ENCODE results near the gene ADAMTSL3. TPM values are rescaled to one million over a fixed set of nuclear protein-coding genes. Genes with fewer than 3 reads are reported as not detected.

ADAMTSL3 gene
- polyA plus RNA-seq, 1 experiment = not detected

GRCh38 chr15:83650831-83651230 lies 3.1 kb upstream of the ADAMTSL3 start:
- ChIA-PET POLR2A (no interaction called here), CTCF (no interaction called here)
- TF ChIP-seq, protein P1, sequence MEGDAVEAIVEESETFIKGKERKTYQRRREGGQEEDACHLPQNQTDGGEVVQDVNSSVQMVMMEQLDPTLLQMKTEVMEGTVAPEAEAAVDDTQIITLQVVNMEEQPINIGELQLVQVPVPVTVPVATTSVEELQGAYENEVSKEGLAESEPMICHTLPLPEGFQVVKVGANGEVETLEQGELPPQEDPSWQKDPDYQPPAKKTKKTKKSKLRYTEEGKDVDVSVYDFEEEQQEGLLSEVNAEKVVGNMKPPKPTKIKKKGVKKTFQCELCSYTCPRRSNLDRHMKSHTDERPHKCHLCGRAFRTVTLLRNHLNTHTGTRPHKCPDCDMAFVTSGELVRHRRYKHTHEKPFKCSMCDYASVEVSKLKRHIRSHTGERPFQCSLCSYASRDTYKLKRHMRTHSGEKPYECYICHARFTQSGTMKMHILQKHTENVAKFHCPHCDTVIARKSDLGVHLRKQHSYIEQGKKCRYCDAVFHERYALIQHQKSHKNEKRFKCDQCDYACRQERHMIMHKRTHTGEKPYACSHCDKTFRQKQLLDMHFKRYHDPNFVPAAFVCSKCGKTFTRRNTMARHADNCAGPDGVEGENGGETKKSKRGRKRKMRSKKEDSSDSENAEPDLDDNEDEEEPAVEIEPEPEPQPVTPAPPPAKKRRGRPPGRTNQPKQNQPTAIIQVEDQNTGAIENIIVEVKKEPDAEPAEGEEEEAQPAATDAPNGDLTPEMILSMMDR (IDR thresholded peaks at IDR 0.05; ENCODE audit: insufficient read depth, low read depth, low read length) = no peak
- DNase-seq (ENCODE audit: low read depth) = no peak
- Histone ChIP-seq H3K4me3 (ENCODE audit: low read depth, low read length) (no peak overlapping the region), H3K36me3 (ENCODE audit: control insufficient read depth, insufficient read depth, low read length) (no peaks in the 10 kb centered on the region), H3K27me3 (ENCODE audit: control insufficient read depth, insufficient read depth, low read length) (0 out of 2 replicates have a peak, but pooled peaks cover 1% of the 10 kb centered on the region)

DNA sequence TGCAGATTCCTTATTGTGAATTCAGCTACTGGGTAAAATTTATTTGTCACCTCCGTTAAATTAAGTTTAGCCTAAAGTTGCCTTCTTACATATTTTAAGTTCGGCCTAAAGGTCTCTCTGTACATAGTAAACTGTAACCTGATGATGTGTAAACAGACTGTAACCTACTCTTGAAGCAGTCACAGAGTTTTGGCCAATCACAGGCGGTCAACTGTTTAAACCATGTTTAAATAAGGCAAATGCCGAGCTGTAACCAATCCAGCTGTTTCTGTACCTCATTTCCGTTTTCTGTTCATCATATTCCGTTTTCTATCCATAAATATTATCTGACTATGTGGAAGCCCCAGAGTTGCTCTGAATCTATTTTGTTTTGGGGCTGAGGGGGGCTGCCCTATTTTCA lies 2.4 kb upstream of the ADAMTSL3 start:
- POLR2A ChIA-PET = no interaction called here
- CTCF ChIA-PET = no interaction called here
- Histone ChIP-seq H3K27me3 (ENCODE audit: control insufficient read depth, insufficient read depth, low read length) (0 out of 2 replicates have a peak, but pooled peaks cover 1% of the 10 kb centered on the region), H3K4me3 (ENCODE audit: low read depth, low read length) (no peak overlapping the region), H3K36me3 (ENCODE audit: control insufficient read depth, insufficient read depth, low read length) (no peaks in the 10 kb centered on the region)
- TF ChIP-seq, protein P1 (IDR thresholded peaks at IDR 0.05; ENCODE audit: insufficient read depth, low read depth, low read length) = no peak
- DNase-seq (ENCODE audit: low read depth) = no peak

- Histone ChIP-seq H3K27me3 (ENCODE audit: control insufficient read depth, insufficient read depth, low read length) (0 out of 2 replicates have a peak, but pooled peaks cover 1% of the 10 kb centered on the region), H3K36me3 (ENCODE audit: control insufficient read depth, insufficient read depth, low read length) (no peaks in the 10 kb centered on the region), H3K4me3 (ENCODE audit: low read depth, low read length) (no peak overlapping the region)
- CTCF ChIA-PET = no interaction called here
- TF ChIP-seq, protein P1 (IDR thresholded peaks at IDR 0.05; ENCODE audit: insufficient read depth, low read depth, low read length) = no peak
- DNase-seq (ENCODE audit: low read depth) = no peak
- POLR2A ChIA-PET = no interaction called here
Observed at GRCh38 chr15:83652626-83653204, 1.2 kb upstream of the ADAMTSL3 start.

DNA sequence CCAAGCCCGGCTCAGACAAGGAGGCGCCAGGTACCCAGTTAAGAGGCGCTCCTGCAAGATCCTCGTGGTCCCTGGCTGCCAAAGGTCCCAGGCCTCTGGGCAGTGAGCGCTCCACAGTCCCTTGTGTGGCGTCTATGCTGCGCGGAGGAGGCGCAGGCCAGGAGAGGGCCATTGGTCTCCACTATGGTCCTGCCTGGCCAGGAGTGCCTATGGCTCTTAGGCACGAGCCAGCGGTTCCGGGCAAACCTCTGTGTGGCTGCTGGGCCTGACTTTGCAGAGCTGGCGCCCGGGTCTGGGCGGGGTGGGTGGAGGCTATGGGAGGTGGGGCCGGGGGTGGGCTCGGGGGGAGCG lies 660 bp upstream of the ADAMTSL3 start:
- TF ChIP-seq, protein P1 (IDR thresholded peaks at IDR 0.05; ENCODE audit: insufficient read depth, low read depth, low read length) = no peak

GRCh38 chr15:83654379-83655236 lies 685 bp downstream of the ADAMTSL3 start:
- POLR2A ChIA-PET = no interaction called here

More for the DNA sequence above, 660 bp upstream of the ADAMTSL3 start:
- DNase-seq (ENCODE audit: low read depth) = no peak
- ChIA-PET POLR2A (no interaction called here), CTCF (no interaction called here)
- 0 out of 2 replicates have a peak, but pooled peaks cover 1% of the 10 kb centered on the region for H3K27me3 ChIP-seq (ENCODE audit: control insufficient read depth, insufficient read depth, low read length)
- H3K4me3 ChIP-seq (ENCODE audit: low read depth, low read length) = no peak overlapping the region
- H3K36me3 ChIP-seq (ENCODE audit: control insufficient read depth, insufficient read depth, low read length) = no peaks in the 10 kb centered on the region

More at GRCh38 chr15:83654379-83655236, 685 bp downstream of the ADAMTSL3 start:
- TF ChIP-seq, protein P1 (IDR thresholded peaks at IDR 0.05; ENCODE audit: insufficient read depth, low read depth, low read length) = no peak
- Histone ChIP-seq H3K27me3 (ENCODE audit: control insufficient read depth, insufficient read depth, low read length) (0 out of 2 replicates have a peak, but pooled peaks cover 1% of the 10 kb centered on the region), H3K4me3 (ENCODE audit: low read depth, low read length) (no peak overlapping the region), H3K36me3 (ENCODE audit: control insufficient read depth, insufficient read depth, low read length) (no peaks in the 10 kb centered on the region)
- CTCF ChIA-PET = no interaction called here
- no peak for DNase-seq (ENCODE audit: low read depth)

Data from BJ (cell line).